GM19238 (cell line): ENCODE results near the gene TTC34.
"Not testable (repeated sequence)": the region's sequence is repeated elsewhere in the genome, so short reads cannot be mapped to it uniquely, and the experiment has no call there.

Experiments
- DNase-seq: peaks from one replicate; pipeline ENCODE4 v3.0.0; 2011; ENCODE audit warnings: low spot score; ENCODE audit not compliant: insufficient read length

TTC34 gene

GRCh38 chr1:2630498-2631135 lies 170.9 kb downstream of the TTC34 start:
- DNase-seq, result no peak

GRCh38 chr1:2629627-2630497 lies 171.6 kb downstream of the TTC34 start:
- no peak for DNase-seq

- no peak for DNase-seq
These were observed 172.4 kb downstream of the TTC34 start for GRCh38 chr1:2628933-2629626.

- DNase-seq, result no peak
These were observed 173.1 kb downstream of the TTC34 start for GRCh38 chr1:2628191-2628932.

GRCh38 chr1:2627746-2628145 lies 173.7 kb downstream of the TTC34 start:
- DNase-seq, result no peak

- DNase-seq, result not testable (repeated sequence)
These were observed 175.7 kb downstream of the TTC34 start for GRCh38 chr1:2625748-2626147.

GRCh38 chr1:2625311-2625710 lies 176.2 kb downstream of the TTC34 start:
- DNase-seq, result no peak

- DNase-seq, result no peak
These were observed 176.7 kb downstream of the TTC34 start for GRCh38 chr1:2624735-2625300.

GRCh38 chr1:2623571-2624337 lies 177.7 kb downstream of the TTC34 start:
- DNase-seq, result no peak

GRCh38 chr1:2617971-2618470 lies 183.5 kb downstream of the TTC34 start:
- DNase-seq, result no peak

- DNase-seq, result no peak
These were observed 187.3 kb downstream of the TTC34 start for GRCh38 chr1:2614145-2614544.

- no peak for DNase-seq
These were observed 188.7 kb downstream of the TTC34 start for GRCh38 chr1:2612591-2613365.

- DNase-seq, result no peak
These were observed 189.7 kb downstream of the TTC34 start for GRCh38 chr1:2611621-2612437.

- DNase-seq, result no peak
These were observed 190.4 kb downstream of the TTC34 start for GRCh38 chr1:2611031-2611501.

- no peak for DNase-seq
These were observed 191.2 kb downstream of the TTC34 start for GRCh38 chr1:2610036-2610959.

- DNase-seq, result no peak
These were observed 192.0 kb downstream of the TTC34 start for GRCh38 chr1:2609319-2610035.

GRCh38 chr1:2607641-2608091 lies 193.8 kb downstream of the TTC34 start:
- DNase-seq, result no peak
